CD4-positive, alpha-beta T cell (primary cell): ENCODE measurements around the gene GYG2. TPM values are rescaled to one million over a fixed set of nuclear protein-coding genes. Genes with fewer than 3 reads are reported as not detected.

ENCODE experiments used
- ATAC-seq: fragments of 200-7000 bp; cut with Tn5 transposase; one replicate; pipeline ENCODE4 v1.10.0; 2022; ENCODE audit warnings: mild to moderate bottlenecking; ENCODE audit not compliant: poor library complexity
- CTCF ChIA-PET: fragments of 350-600 bp; sonication (Branson Sonifier 250); formaldehyde crosslinking; loops from one replicate; lab custom pipeline; 2021; ENCODE audit warnings: antibody characterized with exemption, inconsistent platforms; lab: Charles Lee
- POLR2A ChIA-PET: fragments of 350-600 bp; sonication (Branson Sonifier 250); formaldehyde crosslinking; loops from one replicate; lab custom pipeline; 2021; ENCODE audit warnings: antibody characterized with exemption, inconsistent platforms; lab: Charles Lee
- DNase-seq, 14 experiments: peaks; one replicate each; pipeline ENCODE4 v3.0.0-alpha.2; 2013 to 2020; ENCODE audit warnings: mixed read lengths in 2 of 14
- H3K27ac ChIP-seq, 2 donors: one replicate each; pipeline versions ENCODE4 v1.5.1 to v1.7.0; 2013; ENCODE audit warnings: low read length in 2 of 2, low read depth in 1 of 2, mild to moderate bottlenecking in 1 of 2
- H3K27me3 ChIP-seq, 2 experiments: 1 replicate in 1 of 2; 2 replicates in 1 of 2; pipeline versions ENCODE4 v1.6.1 to v1.7.0; 2013; ENCODE audit warnings: low read length in 2 of 2, control low read depth in 1 of 2, mild to moderate bottlenecking in 1 of 2, moderate library complexity in 1 of 2; ENCODE audit not compliant: insufficient read depth in 2 of 2, control insufficient read depth in 1 of 2
- H3K36me3 ChIP-seq: one replicate; pipeline ENCODE4 v1.6.1; 2013; ENCODE audit warnings: low read length, control low read depth; ENCODE audit not compliant: insufficient read depth
- H3K4me1 ChIP-seq: one replicate; pipeline ENCODE4 v1.6.1; 2013; ENCODE audit warnings: low read length, control low read depth; ENCODE audit not compliant: insufficient read depth
- H3K4me3 ChIP-seq: one replicate; pipeline ENCODE4 v1.5.1; 2013; ENCODE audit warnings: mild to moderate bottlenecking, low read length, moderate library complexity
- H3K9me3 ChIP-seq, 2 experiments: 1 replicate in 1 of 2; 2 replicates in 1 of 2; pipeline versions ENCODE4 v1.6.1 to v1.7.0; 2013; ENCODE audit warnings: low read length in 2 of 2, mild to moderate bottlenecking in 2 of 2, control low read depth in 1 of 2, moderate library complexity in 1 of 2; ENCODE audit not compliant: control insufficient read depth in 1 of 2, insufficient read depth in 1 of 2
- H3K27ac Mint-ChIP-seq: one replicate; pipeline ENCODE4 v1.8.0; 2020; ENCODE audit warnings: mixed read lengths
- H3K27me3 Mint-ChIP-seq: one replicate; pipeline ENCODE4 v1.8.0; 2021; ENCODE audit warnings: mixed read lengths
- H3K36me3 Mint-ChIP-seq: one replicate; pipeline ENCODE4 v1.8.0; 2021; ENCODE audit warnings: low read depth, mixed read lengths
- H3K4me1 Mint-ChIP-seq: one replicate; pipeline ENCODE4 v1.8.0; 2021; ENCODE audit warnings: low read depth, mixed read lengths
- H3K4me3 Mint-ChIP-seq: one replicate; pipeline ENCODE4 v1.8.0; 2020; ENCODE audit warnings: mild to moderate bottlenecking, mixed read lengths
- H3K9me3 Mint-ChIP-seq: one replicate; pipeline ENCODE4 v1.8.0; 2020; ENCODE audit warnings: mixed read lengths
- CTCF ChIP-seq: fragments of 200-600 bp; IDR thresholded peaks from one replicate; pipeline ENCODE4 v1.8.0; 2022; ENCODE audit warnings: antibody characterized with exemption, mild to moderate bottlenecking
- intact Hi-C, 2 experiments: fragments of 100-400 bp; cut with DNase I in 1 of 2; cut with micrococcal nuclease in 1 of 2; formaldehyde crosslinking; loops; one replicate each; pipeline versions ENCODE4 v1.15.1 to v1.9.0; 2023 to 2025; cut with DNase I, micrococcal nuclease
- total RNA-seq, 174 experiments: library from RNA in 2 of 174; stranded (reverse) in 2 of 174; gene quantifications; one replicate each; pipeline ENCODE4 v1.2.3 and lab custom pipeline; 2021 to 2026

The GYG2 gene
- total RNA-seq, 2 experiments from 2014 or later: not detected

GRCh38 chrX:2819345-2820135 lies 9.2 kb upstream of the GYG2 start:
- ChIA-PET POLR2A (no interaction called here), CTCF (no interaction called here)
- Mint-ChIP-seq H3K4me1 (peaks cover 7% of the 10 kb centered on the region), H3K36me3 (no peaks in the 10 kb centered on the region), H3K4me3 (no peak overlapping the region), H3K27ac (no peak overlapping the region), H3K27me3 (peaks cover 11% of the 10 kb centered on the region), H3K9me3 (no peaks in the 10 kb centered on the region)
- ATAC-seq (no peak), DNase-seq (peak in 2 of 14 experiments; percentile 4 to 6)
- Histone ChIP-seq H3K27me3 (peaks cover 0 to 3% of the 10 kb centered on the region in 2 experiments), H3K9me3 (no peaks in the 10 kb centered on the region), H3K36me3 (no peaks in the 10 kb centered on the region), H3K4me3 (no peak overlapping the region), H3K4me1 (no peaks in the 10 kb centered on the region), H3K27ac (no peak overlapping the region)
- intact Hi-C loops: loop anchor here in 1 of 2 experiments (5.0 kb wide), 1 partner anchor 322 kb away; no protein-coding TSS in a partner anchor
- TF ChIP-seq CTCF: no peak

DNA sequence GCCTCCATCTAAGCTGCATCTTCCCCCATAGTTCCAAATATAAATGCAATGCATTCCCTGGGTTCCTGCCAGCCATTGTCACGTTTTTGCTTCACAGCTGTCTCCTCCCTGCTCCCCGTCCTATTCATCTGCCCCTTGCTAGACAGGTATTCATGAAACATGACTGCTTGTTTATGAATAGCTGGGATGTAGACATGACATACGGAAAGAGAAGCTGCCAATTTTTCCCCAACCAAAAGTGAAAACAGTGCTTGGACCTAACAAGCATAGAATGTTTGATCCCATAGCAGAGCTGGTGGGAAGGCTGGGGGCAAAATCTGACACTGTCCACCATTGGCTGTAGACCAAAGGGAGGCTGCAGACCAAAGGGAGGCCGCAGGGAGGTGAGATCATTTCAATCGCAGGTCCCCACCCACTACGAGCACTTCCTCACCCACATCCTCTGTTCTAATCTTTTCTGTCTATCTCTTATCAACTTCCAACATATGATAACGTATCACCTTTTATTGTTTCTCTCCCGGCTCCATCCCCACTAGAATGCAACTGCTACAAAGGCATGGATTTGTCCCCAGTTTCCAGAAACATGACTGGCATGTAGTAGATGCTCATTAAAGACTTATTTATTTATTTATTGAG lies 8.5 kb upstream of the GYG2 start:
- Histone ChIP-seq H3K36me3 (no peaks in the 10 kb centered on the region), H3K27ac (no peak overlapping the region), H3K9me3 (no peaks in the 10 kb centered on the region), H3K27me3 (peaks cover 0 to 3% of the 10 kb centered on the region in 2 experiments), H3K4me1 (no peaks in the 10 kb centered on the region), H3K4me3 (no peak overlapping the region)
- H3K27me3 Mint-ChIP-seq: peaks cover 6% of the 10 kb centered on the region
- H3K27ac Mint-ChIP-seq: no peak overlapping the region
- H3K4me1 Mint-ChIP-seq: peaks cover 7% of the 10 kb centered on the region
- H3K4me3 Mint-ChIP-seq: no peak overlapping the region
- ChIA-PET CTCF (no interaction called here), POLR2A (no interaction called here)
- DNase-seq (no peak), ATAC-seq (no peak)
- H3K9me3 Mint-ChIP-seq: no peaks in the 10 kb centered on the region
- intact Hi-C loops: no loop called here
- no peak for TF ChIP-seq CTCF
- no peaks in the 10 kb centered on the region for H3K36me3 Mint-ChIP-seq

- ChIA-PET CTCF (no interaction called here), POLR2A (interaction anchor here (0.6 kb wide), 1 partner anchor 1119 kb away, joined by 3 read pairs; no protein-coding TSS in a partner anchor)
- Mint-ChIP-seq H3K4me3 (no peak overlapping the region), H3K27me3 (peaks cover 5% of the 10 kb centered on the region), H3K27ac (no peak overlapping the region), H3K36me3 (no peaks in the 10 kb centered on the region), H3K9me3 (no peaks in the 10 kb centered on the region), H3K4me1 (peaks cover 7% of the 10 kb centered on the region)
- H3K27me3 ChIP-seq: peaks cover 2 to 9% of the 10 kb centered on the region in 2 experiments
- H3K9me3 ChIP-seq: no peaks in the 10 kb centered on the region
- TF ChIP-seq CTCF: no peak
- DNase-seq (no peak), ATAC-seq (no peak)
- no peak overlapping the region for H3K4me3 ChIP-seq
- no peaks in the 10 kb centered on the region for H3K4me1 ChIP-seq
- H3K36me3 ChIP-seq: no peaks in the 10 kb centered on the region
- no peak overlapping the region for H3K27ac ChIP-seq
- intact Hi-C loops: no loop called here
Observed at GRCh38 chrX:2823795-2824386, 4.8 kb upstream of the GYG2 start.
